HFFc6 (cell line): Measurements from ENCODE around the gene LAMA1. TPM values are rescaled to one million over a fixed set of nuclear protein-coding genes. Genes with fewer than 3 reads are reported as not detected.
A peak's percentile ranks its signal among the peaks of the same experiment; 100 is the strongest.

Experiments
- DNase-seq: peaks from one replicate; pipeline ENCODE4 v3.0.0-alpha.2; 2018
- H3K27ac Mint-ChIP-seq: 2 replicates; pipeline ENCODE4 v1.8.0; 2020; ENCODE audit warnings: mild to moderate bottlenecking, mixed read lengths
- H3K27me3 Mint-ChIP-seq: 2 replicates; pipeline ENCODE4 v1.8.0; 2021; ENCODE audit warnings: mild to moderate bottlenecking, moderate library complexity, mixed read lengths; ENCODE audit not compliant: insufficient read depth
- H3K36me3 Mint-ChIP-seq: 2 replicates; pipeline ENCODE4 v1.8.0; 2021; ENCODE audit warnings: low read depth, mixed read lengths
- H3K4me1 Mint-ChIP-seq: 2 replicates; pipeline ENCODE4 v1.8.0; 2020; ENCODE audit warnings: low read depth, mixed read lengths
- H3K4me3 Mint-ChIP-seq: 2 replicates; pipeline ENCODE4 v1.8.0; 2020; ENCODE audit warnings: mild to moderate bottlenecking, moderate library complexity, mixed read lengths
- H3K9me3 Mint-ChIP-seq: 2 replicates; pipeline ENCODE4 v1.8.0; 2020; ENCODE audit warnings: mild to moderate bottlenecking, mixed read lengths
- total RNA-seq, 6 experiments: library from RNA; stranded (reverse); fragmentation: NEBNext Ultra II Directional; extraction: Animal tissue kit (Norgen Biotek cat#: 25700); gene quantifications; 2 replicates in 1 of 6; 3 replicates in 5 of 6; pipeline ENCODE4 v1.2.3, GENCODE V29; 2021
- TF ChIP-seq, protein P1 (sequence below): fragments of 200-600 bp; sonication (generic); IDR thresholded peaks from 2 replicates; pipeline ENCODE4 v1.5.0; 2021; ENCODE audit warnings: antibody characterized with exemption, mild to moderate bottlenecking

LAMA1 gene
- total RNA-seq, 6 experiments from 2014 or later = 0.12 to 1.5 (median 0.16) TPM

DNA sequence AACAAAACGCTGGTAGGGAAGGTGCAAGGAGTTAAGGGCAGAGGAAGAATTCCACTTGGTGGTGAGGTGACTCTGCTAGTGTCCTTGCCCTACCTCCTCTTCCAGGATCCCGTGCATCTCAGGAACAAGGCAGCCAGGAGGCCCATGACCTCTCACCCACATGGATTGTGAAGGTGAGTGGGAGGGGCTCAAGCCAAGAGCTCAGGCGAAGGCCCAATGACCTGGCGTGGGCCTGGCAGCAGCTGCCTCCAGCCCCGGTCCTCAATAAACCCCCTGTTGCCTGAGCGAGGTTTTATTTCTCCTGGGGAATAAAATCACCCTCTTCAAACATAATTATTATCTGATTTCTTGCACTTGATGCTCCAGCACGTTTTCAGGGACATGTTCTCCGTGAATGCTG, 28.2 kb downstream of the LAMA1 start:
- Mint-ChIP-seq H3K27me3 (peaks cover 5% of the 10 kb centered on the region), H3K4me1 (peaks cover 7% of the 10 kb centered on the region), H3K27ac (no peak overlapping the region), H3K9me3 (0 out of 2 replicates have a peak, but pooled peaks cover 4% of the 10 kb centered on the region), H3K36me3 (no peaks in the 10 kb centered on the region), H3K4me3 (no peak overlapping the region)
- TF ChIP-seq, protein P1, sequence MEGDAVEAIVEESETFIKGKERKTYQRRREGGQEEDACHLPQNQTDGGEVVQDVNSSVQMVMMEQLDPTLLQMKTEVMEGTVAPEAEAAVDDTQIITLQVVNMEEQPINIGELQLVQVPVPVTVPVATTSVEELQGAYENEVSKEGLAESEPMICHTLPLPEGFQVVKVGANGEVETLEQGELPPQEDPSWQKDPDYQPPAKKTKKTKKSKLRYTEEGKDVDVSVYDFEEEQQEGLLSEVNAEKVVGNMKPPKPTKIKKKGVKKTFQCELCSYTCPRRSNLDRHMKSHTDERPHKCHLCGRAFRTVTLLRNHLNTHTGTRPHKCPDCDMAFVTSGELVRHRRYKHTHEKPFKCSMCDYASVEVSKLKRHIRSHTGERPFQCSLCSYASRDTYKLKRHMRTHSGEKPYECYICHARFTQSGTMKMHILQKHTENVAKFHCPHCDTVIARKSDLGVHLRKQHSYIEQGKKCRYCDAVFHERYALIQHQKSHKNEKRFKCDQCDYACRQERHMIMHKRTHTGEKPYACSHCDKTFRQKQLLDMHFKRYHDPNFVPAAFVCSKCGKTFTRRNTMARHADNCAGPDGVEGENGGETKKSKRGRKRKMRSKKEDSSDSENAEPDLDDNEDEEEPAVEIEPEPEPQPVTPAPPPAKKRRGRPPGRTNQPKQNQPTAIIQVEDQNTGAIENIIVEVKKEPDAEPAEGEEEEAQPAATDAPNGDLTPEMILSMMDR = no peak
- DNase-seq = no peak

DNA sequence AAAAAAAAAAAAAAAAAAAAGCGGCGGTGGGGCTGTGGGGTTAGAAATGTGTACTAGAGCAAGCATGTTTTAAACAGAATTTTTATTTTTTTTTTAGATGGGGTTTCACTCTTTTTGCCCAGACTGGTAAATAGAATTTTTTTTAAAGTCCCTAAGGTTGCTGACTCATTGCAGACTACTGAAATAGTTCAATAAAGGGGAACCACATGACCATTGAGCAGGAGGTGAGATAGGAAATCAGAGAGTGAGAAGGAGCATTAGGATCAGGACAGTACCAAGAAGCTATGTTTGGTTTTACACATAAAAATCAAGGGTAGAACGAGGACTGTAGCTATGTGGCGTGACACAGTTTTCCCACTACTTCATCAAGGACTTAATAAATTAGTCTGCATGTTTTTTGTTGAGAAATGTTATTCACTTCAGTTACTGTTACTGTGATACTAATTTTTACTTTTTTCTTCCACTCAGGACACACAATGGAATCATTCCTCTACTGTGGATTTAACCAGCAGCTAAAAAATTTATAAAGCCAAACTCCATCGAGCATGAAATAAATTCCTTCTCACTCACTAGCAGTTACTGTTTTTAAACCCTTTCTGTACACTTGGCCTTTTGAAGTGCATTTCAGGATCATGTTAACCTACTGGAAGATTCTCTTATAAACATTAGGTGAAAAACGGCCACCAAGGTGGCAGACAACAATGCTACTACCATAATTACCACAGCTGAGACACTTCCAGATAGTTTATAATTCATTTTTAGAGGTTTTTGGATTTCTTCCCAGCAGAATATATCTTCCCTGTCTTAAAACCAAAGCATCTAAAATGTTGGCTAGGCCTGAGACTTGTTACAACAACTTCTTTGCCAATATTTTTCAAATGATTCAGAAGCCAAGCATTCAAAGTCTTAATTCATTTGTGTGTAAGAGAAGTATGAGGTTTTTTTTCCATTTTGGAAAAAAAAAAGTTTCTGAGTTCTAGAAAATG, 33.2 kb downstream of the LAMA1 start:
- H3K27ac Mint-ChIP-seq = peak overlapping the region; percentile 62; the same call in 1 of the 2 replicates
- H3K4me1 Mint-ChIP-seq = peaks cover 12% of the 10 kb centered on the region
- TF ChIP-seq, protein P1 = no peak
- 0 out of 2 replicates have a peak, but pooled peaks cover 7% of the 10 kb centered on the region for H3K9me3 Mint-ChIP-seq
- peak; percentile 62 for DNase-seq
- peaks cover 2% of the 10 kb centered on the region for H3K27me3 Mint-ChIP-seq
- H3K4me3 Mint-ChIP-seq = no peak overlapping the region; the same call in 1 of the 2 replicates
- H3K36me3 Mint-ChIP-seq = no peaks in the 10 kb centered on the region

DNA sequence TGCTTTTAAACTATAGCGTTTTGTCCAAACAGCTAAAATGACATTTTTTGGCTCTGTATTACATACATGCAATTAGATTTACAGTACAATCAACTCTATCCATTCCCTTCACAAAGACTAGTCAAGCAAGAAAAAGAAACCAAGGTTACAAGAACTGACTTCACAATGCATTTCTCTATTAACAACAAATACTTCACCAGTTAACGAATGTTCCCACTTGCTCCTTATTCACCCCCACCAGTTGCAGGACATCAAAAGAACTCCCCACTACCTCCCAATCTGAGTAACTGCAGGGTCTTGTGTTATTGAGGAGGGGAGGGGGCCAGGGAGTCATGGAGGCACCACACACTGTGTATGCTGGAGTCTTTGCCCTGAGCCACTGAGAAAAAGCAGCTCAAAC, 34.9 kb downstream of the LAMA1 start:
- Mint-ChIP-seq H3K27me3 (peaks cover 2% of the 10 kb centered on the region), H3K36me3 (no peaks in the 10 kb centered on the region), H3K9me3 (0 out of 2 replicates have a peak, but pooled peaks cover 7% of the 10 kb centered on the region), H3K4me1 (peaks cover 12% of the 10 kb centered on the region), H3K27ac (no peak overlapping the region), H3K4me3 (no peak overlapping the region)
- TF ChIP-seq, protein P1 = no peak
- DNase-seq = no peak

DNA sequence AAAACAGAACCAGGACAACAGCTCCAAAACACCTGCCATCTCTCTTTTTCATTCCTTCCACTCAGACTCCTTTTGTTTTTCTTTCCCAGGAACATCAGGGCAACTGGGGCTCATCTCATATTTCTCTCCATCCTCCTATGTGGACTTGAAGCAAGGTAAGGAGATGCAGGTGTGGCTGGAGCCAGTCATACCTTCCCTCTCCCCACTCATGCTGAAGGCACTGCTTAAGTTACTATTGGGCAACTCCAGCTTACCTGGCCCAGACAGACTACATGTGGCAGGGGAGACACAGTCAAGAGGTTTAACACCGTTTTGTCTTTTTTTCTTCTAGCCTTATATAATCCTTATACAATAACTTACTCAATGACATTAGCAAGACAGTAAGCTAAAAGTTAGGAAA, 38.4 kb downstream of the LAMA1 start:
- no peak overlapping the region for H3K27ac Mint-ChIP-seq
- TF ChIP-seq, protein P1 = no peak
- no peak overlapping the region for H3K4me3 Mint-ChIP-seq
- DNase-seq = no peak
- no peaks in the 10 kb centered on the region for H3K27me3 Mint-ChIP-seq
- peaks cover 4% of the 10 kb centered on the region for H3K4me1 Mint-ChIP-seq
- H3K36me3 Mint-ChIP-seq = no peaks in the 10 kb centered on the region
- H3K9me3 Mint-ChIP-seq = 0 out of 2 replicates have a peak, but pooled peaks cover 14% of the 10 kb centered on the region

DNA sequence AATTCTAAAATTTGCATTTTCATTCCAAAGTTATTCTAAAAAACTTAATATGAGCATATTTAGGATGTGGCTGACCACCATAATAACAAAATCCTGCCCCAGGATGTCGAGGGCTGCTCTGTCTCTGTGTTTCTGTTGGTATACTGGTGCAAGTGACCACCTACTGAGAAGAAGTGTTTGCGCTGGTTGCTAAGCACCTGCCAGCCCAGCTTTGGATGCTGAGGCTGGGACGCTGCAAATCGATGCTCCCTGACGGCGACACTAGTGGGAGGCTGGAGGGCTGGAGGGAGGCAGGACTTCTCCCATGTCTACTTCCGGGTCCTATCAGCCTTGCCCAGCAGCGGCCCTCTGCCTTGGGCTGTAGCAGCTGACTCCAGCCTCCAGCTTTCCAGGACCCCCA, 45.0 kb downstream of the LAMA1 start:
- TF ChIP-seq, protein P1 = no peak
- peaks cover 7% of the 10 kb centered on the region; the same call in 1 of the 2 replicates for H3K9me3 Mint-ChIP-seq
- no peak for DNase-seq
- H3K27me3 Mint-ChIP-seq = no peaks in the 10 kb centered on the region; the same call in 1 of the 2 replicates
- H3K36me3 Mint-ChIP-seq = no peaks in the 10 kb centered on the region
- no peak overlapping the region for H3K27ac Mint-ChIP-seq
- H3K4me1 Mint-ChIP-seq = no peaks in the 10 kb centered on the region
- no peak overlapping the region for H3K4me3 Mint-ChIP-seq
